Activated naive CD4-positive, alpha-beta T cell treated with anti-CD3 and anti-CD28 coated beads, Interleukin-2, amount 50 U/mL, for 72 hours (primary cell): ENCODE results near the gene POLD2. TPM values are rescaled to one million over a fixed set of nuclear protein-coding genes. Genes with fewer than 3 reads are reported as not detected.

Experiments
- ATAC-seq, 2 donors: fragments of 150-1000 bp; cut with Tn5 transposase; 2 replicates each; pipeline ENCODE4 v1.10.0; 2021; ENCODE audit warnings: mild to moderate bottlenecking in 2 of 2, moderate library complexity in 2 of 2
- DNase-seq, 2 donors: peaks; one replicate each; pipeline ENCODE4 v3.0.0; 2021 to 2022; ENCODE audit warnings: low spot score in 2 of 2
- H3K27ac Mint-ChIP-seq, 2 donors: one replicate each; pipeline ENCODE4 v1.8.0; 2022; ENCODE audit warnings: mild to moderate bottlenecking in 2 of 2, mixed read lengths in 2 of 2
- H3K36me3 Mint-ChIP-seq, 2 donors: one replicate each; pipeline ENCODE4 v1.8.0; 2022; ENCODE audit warnings: mixed read lengths in 2 of 2
- H3K9me3 Mint-ChIP-seq, 2 donors: one replicate each; pipeline ENCODE4 v1.8.0; 2022; ENCODE audit warnings: mixed read lengths in 2 of 2
- total RNA-seq, 2 donors: library from RNA; stranded (reverse); gene quantifications; one replicate each; pipeline ENCODE4 v1.2.3, GENCODE V29; 2022

Gene POLD2
- total RNA-seq, 2 donors from 2014 or later: 129 to 212 TPM

DNA sequence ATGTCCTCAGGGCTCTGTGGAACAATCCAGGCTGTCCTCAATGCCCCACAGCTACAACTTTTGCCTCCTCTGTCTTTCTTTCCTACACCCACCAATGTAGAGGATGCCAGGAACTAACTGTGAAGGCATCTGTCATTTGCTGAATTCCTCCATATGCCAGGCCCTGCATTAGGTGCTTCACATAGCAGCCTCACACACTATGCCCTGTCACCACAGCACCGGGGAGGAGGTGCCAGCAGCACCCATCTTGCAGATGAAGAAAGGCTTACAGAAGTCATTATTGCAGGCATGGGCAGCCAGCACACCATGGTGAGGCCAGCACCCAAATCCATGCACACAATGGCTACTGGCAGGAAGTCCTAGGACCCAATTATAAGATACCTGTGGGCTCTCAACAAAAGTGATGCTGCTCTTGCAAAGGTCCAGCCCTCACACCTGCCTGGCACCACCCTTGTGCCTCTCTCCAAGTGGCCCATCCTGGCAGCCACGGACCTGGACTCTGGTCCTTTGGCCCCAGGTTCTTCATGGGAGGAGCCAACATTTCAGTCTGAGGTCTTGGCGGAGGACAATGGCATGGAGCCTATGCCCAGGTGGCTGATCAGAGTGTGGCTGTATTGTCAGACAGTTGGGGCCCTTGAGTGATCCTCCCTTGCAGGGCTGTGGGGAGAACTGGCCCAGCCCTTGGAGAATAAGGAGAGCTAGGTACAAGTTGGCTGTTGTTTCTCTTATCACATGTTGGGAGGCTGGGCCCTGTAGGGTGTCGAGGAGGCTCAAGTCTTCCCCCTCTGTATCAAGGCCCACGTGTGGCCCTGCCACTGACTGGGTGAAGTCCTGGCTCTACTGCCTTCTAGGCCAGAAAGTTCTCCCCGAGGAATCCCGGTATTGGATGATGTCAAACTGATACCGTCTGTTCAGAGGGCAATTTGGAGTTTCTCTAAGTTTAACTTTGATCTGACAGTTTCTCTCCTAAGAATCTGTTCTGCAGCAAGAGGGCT lies 32.1 kb upstream of the POLD2 start:
- ATAC-seq (no peak), DNase-seq (peak in 1 of 2 donors; percentile 16)
- Mint-ChIP-seq H3K36me3 (no peaks in the 10 kb centered on the region), H3K9me3 (no peaks in the 10 kb centered on the region), H3K27ac (no peak overlapping the region)

- no peak for ATAC-seq
- no peaks in the 10 kb centered on the region for H3K9me3 Mint-ChIP-seq
- peak in 1 of 2 donors; percentile 25 for DNase-seq
- no peaks in the 10 kb centered on the region for H3K36me3 Mint-ChIP-seq
- H3K27ac Mint-ChIP-seq: no peak overlapping the region
These were observed 31.4 kb upstream of the POLD2 start for GRCh38 chr7:44154703-44155102.

DNA sequence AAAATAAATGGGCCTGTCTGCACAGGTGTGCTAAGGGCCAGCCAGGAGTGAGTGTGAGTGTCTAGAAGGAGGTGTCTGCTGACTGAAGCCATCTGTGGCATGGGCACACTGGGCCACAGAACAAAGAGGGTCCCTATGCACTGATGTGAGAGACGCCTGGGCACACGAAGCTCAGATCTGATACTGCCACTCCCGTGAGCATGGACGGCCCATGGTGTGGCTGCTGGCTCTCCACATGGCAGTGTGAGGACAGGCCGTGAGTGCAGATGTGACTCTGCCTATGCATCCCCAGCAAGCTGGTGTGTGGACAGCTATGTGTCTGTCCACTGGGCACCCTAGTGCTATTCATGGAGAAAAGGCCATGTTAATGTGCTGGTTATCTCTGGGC lies 30.6 kb upstream of the POLD2 start:
- ATAC-seq (no peak), DNase-seq (no peak)
- Mint-ChIP-seq H3K36me3 (no peaks in the 10 kb centered on the region), H3K27ac (no peak overlapping the region), H3K9me3 (no peaks in the 10 kb centered on the region)

DNA sequence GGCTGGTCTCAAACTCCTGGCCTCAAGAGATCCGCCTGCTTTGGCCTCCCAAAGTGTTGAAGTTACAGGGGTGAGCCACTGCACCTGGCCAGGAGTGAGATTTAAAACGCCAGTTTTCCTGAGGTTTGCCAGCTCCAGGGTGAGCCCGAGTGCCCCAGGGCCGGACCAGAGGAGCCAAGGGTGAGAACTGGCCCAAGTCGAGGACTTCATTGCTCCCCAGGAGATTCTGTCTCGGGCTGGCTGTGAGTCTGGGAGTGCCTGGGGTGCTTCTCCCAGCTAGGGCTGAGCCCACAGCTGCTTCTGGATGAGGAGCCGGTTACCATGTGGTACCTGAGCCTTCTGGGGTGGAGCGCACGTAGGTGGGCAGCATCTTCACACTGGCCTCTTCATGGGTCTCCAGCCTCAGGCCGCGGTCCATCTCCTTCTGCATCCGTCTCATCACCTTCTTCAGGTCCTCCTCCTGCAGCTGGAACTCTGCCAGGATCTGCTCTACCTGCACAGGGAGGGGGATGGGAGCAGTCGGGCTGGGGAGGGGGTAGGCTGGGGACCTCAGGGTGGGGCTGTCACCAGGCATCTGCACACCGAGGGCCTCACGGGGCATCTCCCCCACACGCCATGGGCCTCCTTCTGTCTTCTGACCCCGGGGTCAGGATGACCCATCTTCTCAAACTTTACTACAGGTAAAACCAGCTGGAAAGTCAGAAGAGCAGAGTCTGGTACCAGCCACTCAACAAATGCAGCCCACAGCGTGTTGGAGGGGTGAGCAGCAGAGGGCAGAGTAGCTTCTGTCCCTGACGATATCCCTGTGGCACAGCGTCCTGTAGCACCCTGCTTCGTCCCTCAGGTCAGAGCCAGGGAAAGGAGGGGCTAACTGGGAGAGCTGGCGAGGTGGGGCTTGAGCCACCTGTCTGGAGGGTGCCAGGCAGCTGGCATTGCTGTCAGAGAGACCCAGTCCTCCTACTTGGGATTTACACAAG lies 29.9 kb upstream of the POLD2 start:
- DNase-seq (peak in 1 of 2 donors; percentile 49), ATAC-seq (no peak)
- no peaks in the 10 kb centered on the region for H3K36me3 Mint-ChIP-seq
- H3K27ac Mint-ChIP-seq: no peak overlapping the region
- no peaks in the 10 kb centered on the region for H3K9me3 Mint-ChIP-seq

- Mint-ChIP-seq H3K27ac (no peak overlapping the region), H3K9me3 (no peaks in the 10 kb centered on the region), H3K36me3 (no peaks in the 10 kb centered on the region)
- ATAC-seq (no peak), DNase-seq (peak in 1 of 2 donors; percentile 53)
These were observed 28.6 kb upstream of the POLD2 start for GRCh38 chr7:44151956-44152355.

DNA sequence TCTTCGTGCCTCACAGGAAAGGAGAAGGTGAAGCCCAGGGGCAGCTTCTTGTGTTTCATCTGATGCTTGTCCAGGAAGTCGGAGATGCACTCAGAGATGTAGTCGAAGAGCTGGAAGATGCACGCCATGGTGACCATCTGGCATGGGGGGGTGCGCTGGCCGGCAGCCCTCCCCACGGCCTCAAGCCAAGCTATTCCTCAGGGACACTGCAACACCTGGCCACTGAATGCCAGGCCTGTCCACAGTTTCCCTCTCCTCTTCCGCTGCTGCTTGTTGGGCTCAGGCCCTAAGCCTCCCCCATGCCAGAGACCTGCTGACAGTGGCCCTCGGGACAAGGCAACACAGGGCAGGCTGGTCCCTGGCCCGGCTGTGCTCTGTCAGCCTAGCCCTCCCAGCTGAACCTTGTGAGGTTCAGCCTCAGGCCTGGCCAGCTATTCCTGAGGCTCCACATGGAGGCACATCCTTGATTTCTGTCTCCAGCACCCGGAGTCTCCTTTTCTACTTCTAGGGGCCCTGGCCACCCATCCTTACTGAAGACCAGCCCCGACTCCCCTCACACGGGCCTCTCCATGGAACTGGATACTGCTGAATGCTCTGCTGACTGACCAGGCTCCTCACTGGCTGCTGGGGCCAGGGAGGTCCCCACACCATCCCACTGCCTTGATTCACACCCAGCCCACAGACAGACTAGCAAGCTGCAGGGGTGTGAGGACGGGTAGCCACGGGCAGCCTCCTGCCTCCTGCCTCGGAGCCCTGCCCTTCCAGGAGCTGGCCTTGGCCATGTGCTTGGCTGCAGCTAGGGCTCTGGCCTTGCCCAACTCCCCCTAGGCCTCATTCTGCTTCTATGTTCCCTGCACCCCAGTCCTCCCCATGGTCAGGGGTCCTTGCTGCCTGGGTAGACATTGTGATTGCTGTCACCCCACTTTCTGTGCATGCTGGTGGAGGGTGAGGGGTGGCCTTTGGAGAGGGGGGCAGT lies 27.9 kb upstream of the POLD2 start:
- Mint-ChIP-seq H3K27ac (no peak overlapping the region), H3K36me3 (no peaks in the 10 kb centered on the region), H3K9me3 (no peaks in the 10 kb centered on the region)
- ATAC-seq (no peak), DNase-seq (peak in 1 of 2 donors; percentile 44)

- H3K9me3 Mint-ChIP-seq: no peaks in the 10 kb centered on the region
- peak in 1 of 2 donors; percentile 38 for DNase-seq
- no peak for ATAC-seq
- no peak overlapping the region for H3K27ac Mint-ChIP-seq
- H3K36me3 Mint-ChIP-seq: no peaks in the 10 kb centered on the region
These were observed 27.1 kb upstream of the POLD2 start for GRCh38 chr7:44150466-44150832.

DNA sequence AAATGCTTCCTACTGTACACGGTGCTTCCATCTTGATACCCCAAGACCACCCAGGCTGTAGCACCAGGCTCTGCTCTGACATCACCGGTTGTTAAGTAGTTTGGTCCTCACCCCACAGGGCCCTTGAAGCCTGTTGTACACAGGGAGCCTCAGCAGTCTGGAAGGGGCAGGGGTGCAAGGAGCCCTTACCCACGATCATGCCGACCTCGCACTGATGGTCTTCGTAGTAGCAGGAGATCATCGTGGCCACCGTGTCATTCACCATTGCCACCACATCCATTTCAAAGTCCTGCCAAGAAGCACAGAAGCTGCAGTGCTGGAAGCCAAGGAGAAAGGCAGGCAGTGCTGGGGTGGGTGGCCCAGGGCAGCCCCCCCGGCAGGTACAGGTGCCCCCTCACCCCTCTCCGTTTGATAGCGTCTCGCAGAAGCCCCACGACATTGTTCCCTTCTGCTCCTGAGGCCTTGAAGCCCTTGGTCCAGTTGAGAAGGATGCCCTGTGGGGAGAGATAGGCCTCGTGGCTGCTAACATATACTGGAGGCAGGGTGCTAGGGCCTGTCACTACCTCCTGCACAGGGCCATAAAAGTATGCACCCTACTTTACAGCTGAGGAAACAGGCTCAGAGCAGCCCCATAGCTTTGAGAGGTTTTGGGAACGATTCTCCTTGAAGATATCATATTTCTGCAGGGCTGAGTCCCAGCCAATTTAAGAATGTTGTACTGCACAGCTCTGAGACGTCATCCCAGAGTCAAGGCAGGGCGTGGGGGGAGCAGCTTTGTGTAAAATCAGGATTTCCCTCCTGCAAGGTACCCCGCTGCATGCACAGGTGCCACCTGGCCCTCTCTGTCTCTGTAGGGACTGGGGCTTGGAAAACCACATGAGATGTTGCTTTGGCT lies 26.5 kb upstream of the POLD2 start:
- no peak for ATAC-seq
- H3K36me3 Mint-ChIP-seq: no peaks in the 10 kb centered on the region
- H3K27ac Mint-ChIP-seq: no peak overlapping the region
- H3K9me3 Mint-ChIP-seq: no peaks in the 10 kb centered on the region
- DNase-seq: no peak

DNA sequence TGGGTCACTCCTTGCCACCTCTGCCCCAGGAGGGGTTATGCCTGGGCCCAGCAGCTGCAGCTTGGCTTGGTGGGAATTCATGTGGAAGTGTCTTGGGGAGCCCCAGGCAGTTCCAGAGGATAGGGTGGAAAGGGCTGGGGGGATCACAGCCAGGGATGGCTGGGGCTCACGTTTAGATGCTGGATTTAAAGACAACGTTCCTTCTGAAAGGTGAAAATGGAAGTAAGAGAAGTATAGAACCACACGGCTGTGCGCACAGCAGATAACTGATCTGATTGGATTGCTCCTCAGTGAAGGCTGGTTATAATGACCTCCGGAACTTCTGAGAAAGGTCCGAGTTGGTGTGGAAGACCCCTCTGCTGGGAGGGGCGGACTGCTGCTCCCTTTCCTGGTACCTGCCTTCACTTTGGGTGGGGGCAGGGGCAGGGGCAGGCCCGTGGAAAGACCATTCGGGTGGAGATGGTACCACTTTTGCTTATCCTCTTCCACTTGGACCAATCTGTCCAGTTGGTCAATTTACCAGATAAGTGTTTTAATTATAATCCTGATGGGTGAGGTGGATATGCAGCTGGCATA lies 25.7 kb upstream of the POLD2 start:
- DNase-seq: peak in 1 of 2 donors; percentile 44
- H3K9me3 Mint-ChIP-seq: no peaks in the 10 kb centered on the region
- ATAC-seq: no peak
- H3K36me3 Mint-ChIP-seq: no peaks in the 10 kb centered on the region
- H3K27ac Mint-ChIP-seq: no peak overlapping the region

GRCh38 chr7:44148166-44148565 lies 24.8 kb upstream of the POLD2 start:
- no peaks in the 10 kb centered on the region for H3K36me3 Mint-ChIP-seq
- DNase-seq: no peak
- no peak overlapping the region for H3K27ac Mint-ChIP-seq
- no peaks in the 10 kb centered on the region for H3K9me3 Mint-ChIP-seq
- ATAC-seq: no peak

DNA sequence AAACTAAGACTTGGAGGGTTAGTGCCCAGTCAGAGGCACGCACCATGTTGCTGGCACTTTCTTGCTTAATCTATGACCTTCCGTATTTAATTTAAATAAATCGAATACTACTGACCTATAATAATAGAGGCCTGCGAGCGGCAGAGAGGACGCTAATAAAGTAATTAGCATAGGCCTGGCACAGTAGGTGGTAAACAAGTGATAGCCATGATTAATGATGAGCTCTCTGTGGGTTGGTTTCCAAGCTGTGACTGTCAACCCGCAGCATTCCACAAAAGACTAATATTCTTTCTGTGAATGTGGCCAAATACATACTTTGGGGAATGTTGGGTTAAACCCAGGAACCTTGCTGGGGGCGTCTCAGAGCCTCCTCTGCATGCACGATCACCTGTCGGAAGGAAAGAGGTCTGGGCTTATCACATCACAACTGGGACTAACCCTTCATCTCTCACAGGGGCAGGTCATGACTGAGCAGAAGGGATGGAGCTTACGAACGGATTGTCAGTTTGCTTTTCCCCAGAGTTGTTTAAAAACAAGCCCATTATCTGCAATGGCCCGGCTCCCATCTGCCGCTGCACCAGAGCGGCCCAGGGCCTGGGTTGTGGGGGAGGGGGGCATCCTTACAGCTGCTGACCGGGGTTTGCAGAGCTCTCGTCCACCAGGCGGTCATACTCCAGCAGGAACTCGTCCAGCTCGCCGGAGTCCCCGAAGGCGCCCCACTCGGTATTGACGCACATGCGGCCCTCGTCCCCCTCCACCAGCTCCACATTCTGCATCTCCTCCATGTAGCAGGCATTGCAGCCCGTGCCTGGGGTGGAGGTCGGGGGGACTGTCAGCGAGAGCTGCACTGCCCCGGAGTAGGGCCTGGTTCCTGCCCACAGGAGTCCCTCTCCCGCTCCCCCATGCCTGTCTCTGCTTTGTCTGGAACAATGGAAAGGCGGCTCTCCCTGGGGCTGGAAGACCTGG lies 24.0 kb upstream of the POLD2 start:
- Mint-ChIP-seq H3K9me3 (no peaks in the 10 kb centered on the region), H3K36me3 (no peaks in the 10 kb centered on the region), H3K27ac (no peak overlapping the region)
- DNase-seq: no peak
- ATAC-seq: no peak

DNA sequence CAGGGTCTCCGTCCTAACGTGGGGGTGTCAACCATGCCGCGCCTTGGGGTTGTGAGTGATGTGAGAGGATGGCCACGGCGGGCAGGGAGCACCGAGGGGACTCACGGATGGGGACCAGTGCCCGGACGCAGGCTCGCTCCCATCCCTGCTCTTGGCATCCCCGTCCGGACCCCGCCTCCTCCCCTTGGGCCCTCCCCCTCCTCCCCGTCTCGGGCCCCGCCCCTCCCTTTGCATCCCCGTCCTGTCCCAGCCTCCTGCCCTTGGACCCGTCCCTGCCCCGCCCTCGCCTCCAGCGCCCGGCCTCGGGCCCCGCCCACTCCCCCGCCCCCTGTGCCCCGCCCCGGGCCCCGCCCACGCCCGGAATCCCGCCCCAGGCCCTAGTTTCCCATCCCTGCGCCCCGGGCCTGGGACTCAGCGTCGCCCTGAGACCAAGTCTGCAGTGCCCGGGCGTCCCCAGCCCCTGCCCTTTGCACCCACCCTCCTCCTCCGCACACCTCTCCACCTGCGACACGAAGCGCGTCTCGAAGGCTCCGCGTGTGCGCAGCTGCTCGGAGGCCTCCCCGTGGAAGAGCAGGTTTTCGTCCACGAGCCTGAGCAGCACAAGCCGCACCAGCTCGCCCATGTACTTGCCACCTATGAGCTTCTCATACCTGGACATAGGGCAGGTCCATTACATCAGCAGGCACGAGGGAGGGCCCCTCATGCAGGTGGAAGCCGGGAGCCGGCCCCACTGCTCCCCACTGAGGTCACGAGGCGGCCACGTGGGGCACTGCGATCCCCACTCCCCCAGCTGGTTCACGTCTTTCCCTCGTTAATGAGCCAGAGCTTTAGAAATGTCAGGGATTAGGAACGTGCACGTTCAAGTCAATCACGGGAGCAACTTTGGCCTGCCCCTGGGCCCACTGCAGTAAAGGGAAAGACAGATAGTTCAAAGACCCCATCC lies 22.9 kb upstream of the POLD2 start:
- peak; percentile 82 to 90 for ATAC-seq
- Mint-ChIP-seq H3K27ac (peak overlapping the region in 1 of 2 donors; percentile 44), H3K9me3 (no peaks in the 10 kb centered on the region), H3K36me3 (no peaks in the 10 kb centered on the region)
- peak in 1 of 2 donors; percentile 71 for DNase-seq

DNA sequence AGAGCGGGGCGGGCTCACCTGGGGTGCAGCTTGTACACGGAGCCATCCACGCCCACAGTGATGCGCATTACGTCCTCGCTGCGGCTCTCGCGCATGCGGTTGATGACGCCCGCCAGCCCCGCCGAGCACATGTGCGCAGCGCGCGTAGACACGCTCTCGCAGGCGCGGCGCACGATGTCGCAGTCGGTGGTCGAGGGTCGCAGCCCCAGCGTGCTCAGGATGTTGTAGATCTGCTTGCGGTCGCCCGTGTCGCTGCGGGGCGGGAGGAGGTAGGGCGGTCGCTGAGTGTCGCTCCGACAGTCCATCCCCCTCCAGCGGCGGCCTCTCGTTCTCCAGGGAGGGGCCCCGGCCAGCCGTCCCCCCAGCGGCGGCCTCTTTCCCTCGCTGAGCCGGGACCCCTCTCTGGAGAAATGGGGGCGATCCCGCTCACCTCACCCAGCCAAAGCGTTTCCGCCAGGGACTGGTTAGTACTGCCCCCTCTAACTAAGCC lies 22.2 kb upstream of the POLD2 start:
- Mint-ChIP-seq H3K36me3 (no peaks in the 10 kb centered on the region), H3K27ac (no peak overlapping the region), H3K9me3 (no peaks in the 10 kb centered on the region)
- peak; percentile 52 to 59 for ATAC-seq
- DNase-seq: peak in 1 of 2 donors; percentile 23
